ENCODE measurements around the gene NFYC.

The NFYC gene

GRCh38 chr1:40691538-40692428, at the start of gene NFYC:
Gene NFYC, plus strand, starts transcription at chr1:40691704. Its CDS starts 47,140 bp downstream, at chr1:40738844.
- peak; percentile 82 to 87 for DNase-seq (ENCODE audit: low read depth in 1 of 2, low spot score in 1 of 2)

DNA sequence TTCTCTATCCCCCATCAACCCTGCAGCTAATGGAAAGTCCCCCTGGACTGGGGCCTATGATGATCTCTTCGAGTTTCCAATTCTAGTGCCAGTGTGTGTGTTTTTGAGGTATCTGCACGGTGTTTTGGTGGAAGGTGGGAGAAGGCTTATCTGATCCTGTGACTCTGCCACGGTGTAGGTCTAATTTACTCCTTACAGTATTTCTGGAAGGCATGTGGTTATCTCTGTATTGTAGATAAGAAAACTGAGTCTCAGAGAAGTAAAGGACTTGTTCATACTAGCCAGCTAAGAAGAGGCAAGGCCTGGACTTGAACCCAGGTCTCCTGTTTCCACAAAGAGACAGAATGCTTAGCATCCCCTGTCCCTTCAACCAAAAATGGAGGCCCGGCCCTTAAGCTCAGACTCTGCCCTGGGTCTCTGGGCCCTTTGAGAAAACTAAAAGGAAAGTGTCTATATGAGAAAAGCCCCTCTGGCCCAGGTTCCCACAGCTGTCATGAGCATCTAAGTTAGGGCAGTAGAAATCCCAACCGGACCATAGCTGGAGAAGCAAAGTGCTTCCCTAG, 46.3 kb upstream of the NFYC start:
- DNase-seq (ENCODE audit: low read depth in 1 of 2, low spot score in 1 of 2) = no peak

DNA sequence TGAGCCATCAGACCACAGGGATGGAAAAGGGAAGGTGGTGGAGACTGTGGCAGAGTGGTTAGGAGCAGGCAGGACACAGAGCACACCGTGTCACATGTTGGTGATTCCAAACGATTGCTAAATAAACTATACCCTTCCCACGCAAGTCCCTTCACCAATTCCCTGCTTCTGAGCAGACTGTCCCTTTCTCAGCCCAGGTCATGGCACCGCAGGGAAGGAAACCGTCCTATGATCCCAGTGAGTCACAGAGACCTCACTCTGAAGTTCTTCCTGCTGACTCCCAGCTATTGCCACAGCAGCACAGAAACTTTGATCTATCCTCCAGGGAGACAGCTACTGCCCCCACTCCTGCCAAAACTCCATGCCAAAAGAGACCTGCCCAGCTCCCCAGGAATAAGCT, 45.2 kb upstream of the NFYC start:
- no peak for DNase-seq (ENCODE audit: low read depth in 1 of 2, low spot score in 1 of 2)

- no peak for DNase-seq (ENCODE audit: low read depth in 1 of 2, low spot score in 1 of 2)
These were observed 43.3 kb upstream of the NFYC start for GRCh38 chr1:40648200-40648599.

DNA sequence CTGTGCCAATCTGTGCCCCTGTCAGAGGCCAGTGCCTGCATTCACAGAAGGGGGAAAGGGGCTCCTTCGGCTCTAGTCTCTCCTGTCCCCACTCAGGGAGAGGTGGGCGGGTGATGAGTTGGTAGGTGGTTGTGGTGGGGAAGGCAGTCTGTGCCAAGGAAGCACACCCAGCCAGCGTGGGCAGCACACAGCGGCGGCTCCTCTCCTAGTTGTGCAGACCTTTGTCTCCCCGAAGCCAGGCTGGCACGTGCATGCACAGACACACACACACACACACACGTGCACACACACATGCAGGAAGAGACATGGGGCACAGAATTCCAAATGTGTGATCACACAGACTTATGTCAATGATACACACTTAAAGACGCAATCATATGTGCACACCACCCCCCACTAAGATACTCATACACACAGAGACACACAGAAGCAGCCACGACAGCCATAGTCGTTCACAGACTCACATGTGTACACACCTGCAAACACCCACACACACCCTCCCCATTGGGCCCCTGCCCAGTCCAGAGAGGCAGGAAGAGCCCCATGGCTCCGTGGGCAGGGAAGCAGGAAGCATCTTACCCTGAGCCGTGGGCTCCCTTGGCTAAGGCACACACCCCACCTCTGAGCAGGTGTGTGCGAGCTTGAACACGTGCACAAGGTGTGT, 42.4 kb upstream of the NFYC start:
- DNase-seq (ENCODE audit: low read depth in 1 of 2, low spot score in 1 of 2) = no peak

- no peak for DNase-seq (ENCODE audit: low read depth in 1 of 2, low spot score in 1 of 2)
These were observed 41.9 kb upstream of the NFYC start for GRCh38 chr1:40649592-40649930.

DNA sequence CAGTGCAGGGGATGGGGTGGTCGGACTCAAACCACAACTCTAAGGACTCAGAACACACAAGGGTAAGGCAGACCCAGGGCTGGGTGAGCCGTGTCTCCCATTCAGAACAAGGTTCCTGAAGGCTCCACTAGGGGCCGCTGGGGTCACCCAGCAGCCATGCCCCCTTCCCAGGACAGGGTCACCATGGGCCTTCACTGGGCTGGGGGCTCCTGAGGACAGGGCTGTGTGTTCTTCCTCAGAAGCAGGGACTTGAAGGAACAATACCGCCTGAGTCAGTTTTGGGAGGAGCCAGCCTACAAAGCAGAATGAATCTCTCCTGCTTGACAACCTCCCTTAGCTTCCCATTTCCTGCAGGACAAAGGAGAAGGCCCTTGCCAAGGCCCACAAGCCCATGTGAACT, 41.4 kb upstream of the NFYC start:
- DNase-seq (ENCODE audit: low read depth in 1 of 2, low spot score in 1 of 2) = no peak

- no peak for DNase-seq (ENCODE audit: low read depth in 1 of 2, low spot score in 1 of 2)
These were observed 40.2 kb upstream of the NFYC start for GRCh38 chr1:40651138-40651857.

DNA sequence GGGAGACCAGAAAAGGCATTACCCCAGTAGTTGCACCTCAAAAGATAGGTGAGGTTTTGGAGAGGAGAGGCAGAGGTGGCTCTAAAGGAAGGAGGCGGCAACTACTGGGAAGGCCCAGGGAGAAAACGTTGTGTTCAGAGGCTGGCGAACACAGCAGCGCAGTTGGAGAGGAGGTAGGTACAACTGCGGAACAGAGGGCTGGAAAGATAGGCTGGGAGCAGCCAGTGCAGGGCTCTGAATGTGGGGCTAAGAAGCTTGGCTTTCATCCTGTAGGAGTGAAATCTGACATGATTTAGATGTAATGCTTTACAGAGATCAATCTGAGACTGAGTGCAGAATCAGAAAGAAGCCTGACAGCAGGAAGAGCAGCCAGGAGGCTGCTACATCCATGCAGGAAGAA, 39.0 kb upstream of the NFYC start:
- DNase-seq (ENCODE audit: low read depth in 1 of 2, low spot score in 1 of 2) = no peak

- no peak for DNase-seq (ENCODE audit: low read depth in 1 of 2, low spot score in 1 of 2)
These were observed 38.5 kb upstream of the NFYC start for GRCh38 chr1:40652979-40653378.

DNA sequence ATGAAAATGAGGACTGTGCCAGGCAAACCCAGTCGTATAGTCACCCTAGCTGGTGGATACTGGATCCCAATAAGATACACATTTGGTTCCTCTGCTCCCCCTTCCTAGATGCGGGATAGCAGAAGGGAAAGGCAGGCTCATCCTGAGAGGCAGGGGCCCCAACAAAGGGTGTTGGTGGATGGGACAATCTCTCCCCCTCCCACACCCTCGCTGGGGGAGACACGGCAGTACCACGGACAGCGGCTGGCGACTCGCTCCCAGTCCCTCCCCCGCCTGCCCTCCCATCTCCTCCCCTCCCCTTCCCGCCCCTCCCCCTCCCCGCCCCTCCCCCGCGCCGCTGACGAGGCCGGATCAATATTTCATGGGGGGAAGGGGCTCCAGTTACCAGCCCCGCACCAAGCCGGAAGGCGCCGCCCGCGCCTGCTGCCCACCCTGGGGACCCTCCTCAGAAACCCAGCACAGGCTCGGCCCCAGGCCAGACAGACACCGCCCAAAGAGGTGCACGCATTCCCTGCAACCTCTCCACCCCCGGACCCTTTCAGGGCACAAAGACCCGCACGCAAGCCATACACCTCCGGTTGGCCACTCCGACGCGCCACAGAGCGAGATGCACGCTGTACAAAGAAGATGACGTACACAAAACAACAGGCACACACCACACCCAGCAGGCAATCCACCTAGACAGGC, 37.5 kb upstream of the NFYC start:
- DNase-seq (ENCODE audit: low read depth in 1 of 2, low spot score in 1 of 2) = no peak

- DNase-seq (ENCODE audit: low read depth in 1 of 2, low spot score in 1 of 2) = no peak
These were observed 34.5 kb upstream of the NFYC start for GRCh38 chr1:40657046-40657445.

DNA sequence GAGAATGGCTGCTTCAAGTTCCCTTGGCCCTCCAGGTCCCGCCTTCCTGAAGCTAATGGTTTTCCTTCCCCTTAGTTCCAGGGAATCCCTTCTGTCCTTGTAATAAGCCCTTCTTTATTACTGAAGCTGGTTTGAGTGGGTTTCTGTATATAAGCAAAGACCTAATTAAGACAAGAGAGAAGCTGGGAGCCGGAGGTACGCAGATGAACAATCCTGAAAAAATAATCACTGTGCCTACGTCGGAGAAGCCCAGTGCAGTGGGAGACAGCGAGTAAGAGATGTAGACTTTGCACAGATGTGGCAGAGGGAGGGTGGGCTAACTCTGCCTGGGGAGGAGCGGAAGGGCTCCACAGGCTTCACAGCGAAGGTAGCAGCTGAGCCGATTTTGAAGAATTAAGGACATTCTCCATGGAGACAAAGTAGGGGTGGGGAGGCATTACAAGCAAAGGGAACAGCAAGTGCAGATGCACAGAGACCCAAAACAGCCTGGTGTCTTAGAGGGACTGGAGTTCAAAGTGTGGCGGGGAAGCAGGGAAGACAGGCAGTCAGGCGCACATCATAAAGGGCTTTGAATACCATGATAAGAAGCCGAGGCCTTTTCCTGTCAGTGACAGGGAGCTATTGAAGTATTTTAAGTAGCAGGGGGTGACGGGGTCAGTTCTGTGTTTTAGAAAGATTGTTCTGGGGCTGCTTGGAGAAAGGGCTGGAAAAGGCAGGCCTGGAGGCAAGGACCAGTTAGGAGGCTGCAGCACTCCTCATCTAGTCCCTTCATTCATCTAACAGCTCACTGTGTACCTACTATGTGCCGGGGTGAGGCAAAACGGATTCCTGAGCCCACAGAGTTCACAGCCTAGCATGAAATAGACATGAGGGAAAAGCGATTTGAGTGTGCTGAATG, 32.5 kb upstream of the NFYC start:
- DNase-seq (ENCODE audit: low read depth in 1 of 2, low spot score in 1 of 2) = no peak

DNA sequence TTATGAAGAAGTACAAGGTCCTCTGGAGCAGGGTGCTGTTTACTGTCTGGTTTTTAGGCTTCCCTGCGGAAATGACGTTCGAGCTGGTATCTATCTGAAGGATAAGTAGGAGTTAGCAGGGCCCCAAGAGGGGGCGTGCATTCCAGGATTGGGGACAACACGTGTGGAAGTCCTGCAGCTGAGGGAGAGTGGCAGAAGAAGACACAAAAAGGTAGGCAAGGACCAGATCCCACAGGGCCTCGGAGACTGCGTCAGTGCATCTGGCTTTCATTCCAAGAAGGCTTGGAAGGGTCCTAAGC, 31.9 kb upstream of the NFYC start:
- no peak for DNase-seq (ENCODE audit: low read depth in 1 of 2, low spot score in 1 of 2)

DNA sequence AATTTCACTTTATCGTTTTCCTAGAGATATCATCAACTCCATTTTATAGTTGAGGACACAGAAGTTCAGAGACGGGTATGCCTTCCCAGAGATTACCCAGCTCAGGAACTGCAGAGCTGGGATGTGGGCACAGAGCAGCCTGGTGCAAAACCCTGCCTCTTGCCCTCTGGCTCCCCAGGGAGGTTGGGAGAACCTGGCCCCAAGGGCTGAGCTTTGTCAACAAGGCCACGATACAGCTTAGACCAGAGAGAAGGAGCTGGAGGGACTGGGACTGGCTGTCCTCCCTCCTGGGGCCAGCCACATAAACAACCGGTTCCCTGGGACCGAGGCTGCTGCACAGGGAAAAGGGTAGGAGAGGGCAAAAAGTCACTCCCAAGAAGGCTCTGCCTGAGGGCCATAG, 29.8 kb upstream of the NFYC start:
- no peak for DNase-seq (ENCODE audit: low read depth in 1 of 2, low spot score in 1 of 2)

DNA sequence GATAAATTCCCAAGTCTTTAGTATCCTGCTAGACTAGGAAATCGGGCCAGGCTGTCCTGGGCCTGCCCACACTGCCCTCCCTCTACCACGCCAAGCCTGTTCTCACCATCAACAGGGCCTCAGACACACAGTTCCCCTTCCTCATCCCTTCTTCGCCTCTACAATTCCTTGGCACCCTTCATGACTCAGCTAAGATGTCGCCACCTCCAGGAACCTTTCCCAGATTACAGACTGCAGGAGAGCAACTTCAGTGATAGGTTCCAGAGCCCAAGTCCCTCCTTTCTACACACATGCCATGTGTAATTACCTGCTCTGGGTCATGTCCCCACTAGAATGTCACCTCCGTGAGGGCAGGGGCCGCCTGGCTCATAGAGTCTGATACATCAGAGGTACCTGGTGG, 29.4 kb upstream of the NFYC start:
- DNase-seq (ENCODE audit: low read depth in 1 of 2, low spot score in 1 of 2) = no peak

DNA sequence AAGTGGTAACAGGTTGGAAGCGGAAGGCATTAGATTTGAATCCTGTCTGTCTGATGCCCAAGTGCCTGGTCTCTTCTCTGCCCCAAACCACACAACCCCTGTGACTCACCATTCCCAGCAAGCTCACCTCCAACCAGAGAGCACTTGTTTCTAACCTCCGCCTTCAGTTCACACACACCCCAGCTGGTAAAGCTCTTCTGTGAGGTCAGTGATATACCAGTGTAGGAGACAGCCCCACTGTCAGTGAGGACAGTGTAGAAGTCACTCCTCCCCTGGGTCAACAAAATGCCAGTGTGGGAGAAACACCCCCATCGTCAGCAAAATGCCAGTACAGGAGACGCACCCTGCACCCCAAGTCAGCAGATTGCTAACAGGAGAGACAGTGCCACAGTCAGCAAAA, 28.6 kb upstream of the NFYC start:
- no peak for DNase-seq (ENCODE audit: low read depth in 1 of 2, low spot score in 1 of 2)

- no peak for DNase-seq (ENCODE audit: low read depth in 1 of 2, low spot score in 1 of 2)
These were observed 28.0 kb upstream of the NFYC start for GRCh38 chr1:40663324-40664166.

DNA sequence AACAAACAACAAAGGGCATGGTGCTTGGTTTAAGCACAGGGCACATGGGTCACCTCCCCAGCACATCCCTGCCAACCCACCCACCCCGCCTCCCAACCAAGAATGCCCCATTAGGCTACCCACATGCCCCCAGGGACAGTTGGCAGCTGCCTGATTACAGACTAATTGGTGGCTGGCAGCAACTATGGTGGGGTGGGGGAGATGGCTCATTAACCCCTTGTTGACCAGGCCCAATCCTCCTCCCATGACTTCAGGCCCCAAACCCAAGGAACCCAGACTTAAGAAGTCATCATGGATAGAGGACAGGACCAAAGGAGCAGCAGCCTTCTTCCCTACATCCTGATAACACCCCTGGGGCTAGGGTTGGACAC, 27.4 kb upstream of the NFYC start:
- DNase-seq (ENCODE audit: low read depth in 1 of 2, low spot score in 1 of 2) = no peak

GRCh38 chr1:40664791-40665190, 26.7 kb upstream of the NFYC start:
- no peak for DNase-seq (ENCODE audit: low read depth in 1 of 2, low spot score in 1 of 2)

Measured in activated T-helper 1 cell treated with anti-CD3 and anti-CD28 coated beads, Interleukin-2, amount 50 U/mL, for 16 hours (primary cell).